HS-27A (cell line): Measurements from ENCODE around the gene CRACR2B.

Experiments used
- DNase-seq: peaks from one replicate; pipeline ENCODE4 v3.0.0-alpha.2; 2012; ENCODE audit warnings: low read depth, missing footprints

CRACR2B gene

DNA sequence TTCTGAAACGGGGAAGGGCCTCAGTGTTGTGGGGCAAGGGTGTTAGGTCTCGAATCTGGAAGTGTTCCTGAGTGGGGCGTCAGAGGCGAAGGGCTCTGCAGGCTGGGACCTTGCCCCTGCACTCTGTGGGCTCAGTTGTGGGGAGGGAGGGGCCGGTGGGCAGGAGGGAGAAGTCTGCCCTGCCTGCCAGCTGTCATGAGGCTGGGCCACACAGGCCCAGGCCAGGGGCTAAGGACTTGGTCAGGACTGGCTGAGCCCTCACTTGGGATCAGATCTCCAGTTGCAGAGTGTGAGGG, at the start of gene CRACR2B:
Gene CRACR2B, plus strand, starts transcription at position 23 of the 296 bp plus-strand sequence. CDS start 689 bp downstream, outside the sequence.
- no peak for DNase-seq

DNA sequence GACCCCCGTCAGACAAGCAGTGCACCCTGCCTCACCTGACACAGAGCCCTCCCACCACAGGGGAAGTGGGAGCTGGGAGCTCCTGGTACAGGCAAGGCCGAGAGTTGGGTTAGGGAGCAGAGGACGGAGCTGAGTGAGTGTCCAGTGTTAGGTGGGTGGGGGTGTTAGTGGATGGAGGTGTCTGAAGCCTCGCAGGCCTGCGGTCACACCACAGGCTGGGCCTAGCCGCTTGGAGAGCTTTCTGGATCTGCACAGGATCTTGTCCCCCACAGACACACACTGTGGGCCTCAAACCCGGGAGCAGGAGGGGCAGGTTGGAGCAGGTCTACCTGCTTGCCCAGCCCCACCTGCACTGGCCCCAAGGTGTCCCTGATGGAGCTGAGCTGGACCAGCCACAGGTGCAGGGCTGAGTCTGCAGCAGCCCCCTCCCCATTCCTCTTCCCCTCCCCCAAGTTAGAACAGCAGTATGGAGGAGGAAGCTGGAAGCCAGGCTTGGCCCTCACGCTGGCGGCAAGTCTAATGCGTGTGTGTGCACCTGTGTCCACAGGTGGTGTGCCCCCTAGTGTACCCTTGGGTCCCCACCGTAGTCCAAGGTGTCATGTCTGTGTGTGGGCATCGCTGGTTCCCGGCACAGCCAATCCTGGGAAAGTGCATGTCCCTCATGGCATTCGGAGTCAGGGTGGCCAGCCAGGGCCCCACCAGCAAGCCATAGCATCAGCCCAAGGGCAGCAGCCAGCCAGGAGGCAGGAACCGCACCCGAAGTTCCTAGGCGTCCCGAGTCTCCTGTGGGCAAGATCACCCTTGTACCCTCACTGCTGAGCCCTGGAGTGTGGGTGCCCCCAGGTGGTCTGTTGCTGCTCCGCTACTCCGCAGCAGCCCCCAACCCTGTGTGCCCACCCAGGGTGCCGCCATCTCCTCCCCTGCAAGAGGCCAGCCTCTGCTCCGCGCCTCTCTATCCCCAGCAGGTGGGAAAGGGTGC, 48.5 kb upstream of the CRACR2B start:
- no peak for DNase-seq

DNA sequence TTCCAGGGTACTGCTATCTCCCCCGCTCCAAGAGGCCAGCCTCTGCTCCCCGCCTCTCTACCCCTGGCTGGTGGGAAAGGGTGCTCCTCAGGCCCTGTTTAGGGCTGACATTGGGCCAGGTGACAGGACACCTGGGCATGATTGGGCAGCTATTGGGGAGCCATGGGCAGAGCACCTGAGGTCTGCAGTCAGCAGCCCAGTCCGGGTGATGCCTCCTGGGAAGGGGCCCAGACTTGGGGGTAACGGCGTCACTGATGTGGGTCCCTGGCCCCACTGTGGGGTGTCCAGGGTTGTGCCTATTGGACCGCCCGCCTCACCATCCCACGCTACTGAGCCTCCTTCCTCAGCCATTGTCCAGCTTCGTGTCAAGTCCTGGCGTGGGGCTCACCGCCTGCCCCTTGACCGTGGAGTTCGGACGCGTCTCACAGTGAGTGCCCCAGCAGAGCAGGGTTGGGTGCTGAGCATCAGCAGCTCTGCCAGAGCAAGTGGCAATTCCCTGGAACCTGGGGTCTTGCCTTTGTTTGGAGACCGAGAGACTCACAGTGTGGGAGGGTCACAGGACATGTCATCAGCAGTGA, 47.7 kb upstream of the CRACR2B start:
- no peak for DNase-seq

DNA sequence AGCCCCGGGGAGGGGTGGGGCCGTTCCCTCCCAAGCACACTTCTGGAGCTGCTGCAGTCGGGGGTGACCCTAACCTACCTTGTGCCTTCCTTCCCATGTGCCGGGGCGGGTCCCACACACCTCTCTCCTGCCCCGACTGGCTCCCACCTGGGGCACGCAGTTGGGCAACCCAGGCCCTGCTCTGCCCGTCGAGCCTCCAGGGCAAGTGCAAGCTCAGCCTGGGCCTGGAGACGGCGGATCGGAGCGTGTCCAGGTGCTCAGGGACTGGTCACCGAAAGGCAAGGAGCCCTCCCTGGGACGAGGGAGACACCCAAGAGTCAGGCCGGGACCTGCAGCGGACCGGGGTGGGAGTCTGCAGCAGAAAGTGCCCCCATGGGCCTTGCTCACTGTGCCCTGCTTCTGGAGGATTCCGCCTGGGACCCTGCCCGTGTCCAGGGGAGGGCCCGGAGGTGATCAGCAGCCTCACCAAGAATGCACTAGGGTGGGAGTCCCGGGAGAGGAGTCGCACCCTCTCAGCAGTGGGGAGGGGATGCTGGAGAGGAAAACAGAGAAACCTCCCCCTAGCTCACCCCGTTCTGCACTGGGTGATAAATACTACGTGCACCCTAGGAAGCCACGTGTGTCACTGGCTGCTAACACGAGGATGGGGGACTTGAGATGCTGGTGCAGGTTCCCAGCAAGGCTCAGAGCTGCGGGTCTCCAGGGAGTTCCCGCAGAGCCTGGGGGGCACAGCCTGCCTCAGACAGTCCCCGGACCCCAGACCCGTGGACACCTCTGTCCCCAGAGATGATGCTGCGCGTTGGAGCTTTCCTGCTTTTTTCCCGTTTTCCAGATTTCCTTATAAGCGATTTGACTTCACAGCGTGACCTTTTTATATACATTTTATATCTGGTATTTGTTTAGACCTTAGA, 45.2 kb upstream of the CRACR2B start:
- DNase-seq, result no peak

DNA sequence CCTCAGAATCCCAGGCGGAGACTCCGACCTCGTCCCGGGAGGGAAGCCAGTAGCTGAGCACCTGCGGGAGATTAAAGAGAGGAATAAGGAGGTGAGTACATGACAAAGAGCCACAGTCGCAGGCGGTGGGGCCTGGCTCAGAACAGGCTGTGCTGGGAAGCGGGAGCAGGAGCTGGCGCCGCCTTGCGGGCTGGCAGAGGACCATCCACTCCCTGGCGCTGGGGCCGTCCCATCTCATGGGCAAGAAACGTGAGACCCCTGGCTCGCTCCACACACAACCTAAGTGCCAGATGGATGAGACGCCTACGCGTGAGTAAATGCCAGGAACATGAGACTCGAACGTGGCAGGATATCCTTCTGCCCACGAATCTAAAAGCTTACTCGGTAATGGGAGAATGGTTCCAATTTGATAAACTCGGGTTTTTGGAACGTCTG, 44.1 kb upstream of the CRACR2B start:
- no peak for DNase-seq

DNA sequence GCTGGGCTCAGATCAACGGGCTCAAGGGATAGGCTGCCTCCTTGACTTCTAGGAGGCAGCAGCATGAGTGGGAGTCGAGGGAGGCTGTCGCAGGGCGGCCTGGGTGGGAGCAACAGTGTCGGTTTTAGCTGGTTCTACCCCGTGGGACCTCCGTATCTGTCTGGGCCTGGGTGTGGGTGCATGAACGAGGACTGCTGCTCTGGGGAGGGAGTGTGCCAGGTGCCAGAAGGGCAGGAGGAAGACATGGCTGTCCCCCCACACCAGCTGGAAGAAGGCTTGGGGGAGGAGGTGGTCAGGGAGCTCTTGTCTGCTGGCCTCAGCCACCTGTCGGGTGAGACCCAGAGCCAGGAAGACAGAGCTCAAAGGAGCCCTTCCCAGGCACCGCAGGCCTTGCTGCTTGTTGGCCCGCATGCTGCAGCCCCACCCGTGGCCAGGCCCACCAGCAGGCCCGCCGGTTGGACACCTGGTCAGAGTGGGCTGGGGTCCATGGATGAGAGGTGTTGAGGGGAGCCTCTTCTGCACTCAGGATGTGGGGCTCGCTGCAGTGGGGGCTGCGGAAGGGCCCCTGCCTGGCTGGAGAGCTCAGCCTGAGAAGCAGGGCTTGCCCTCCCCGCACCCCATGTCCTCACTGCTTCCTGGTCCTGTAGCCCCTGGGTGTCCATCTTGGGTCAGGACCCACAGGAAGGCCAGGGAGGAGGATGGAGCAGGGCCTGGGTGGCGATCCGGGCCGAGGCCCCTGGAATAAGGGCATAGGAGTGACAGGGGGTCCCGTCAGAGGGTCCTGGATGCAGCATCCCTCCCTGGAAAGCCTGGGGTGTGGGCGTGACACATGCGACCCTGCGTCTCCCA, 41.3 kb upstream of the CRACR2B start:
- DNase-seq, result no peak

DNA sequence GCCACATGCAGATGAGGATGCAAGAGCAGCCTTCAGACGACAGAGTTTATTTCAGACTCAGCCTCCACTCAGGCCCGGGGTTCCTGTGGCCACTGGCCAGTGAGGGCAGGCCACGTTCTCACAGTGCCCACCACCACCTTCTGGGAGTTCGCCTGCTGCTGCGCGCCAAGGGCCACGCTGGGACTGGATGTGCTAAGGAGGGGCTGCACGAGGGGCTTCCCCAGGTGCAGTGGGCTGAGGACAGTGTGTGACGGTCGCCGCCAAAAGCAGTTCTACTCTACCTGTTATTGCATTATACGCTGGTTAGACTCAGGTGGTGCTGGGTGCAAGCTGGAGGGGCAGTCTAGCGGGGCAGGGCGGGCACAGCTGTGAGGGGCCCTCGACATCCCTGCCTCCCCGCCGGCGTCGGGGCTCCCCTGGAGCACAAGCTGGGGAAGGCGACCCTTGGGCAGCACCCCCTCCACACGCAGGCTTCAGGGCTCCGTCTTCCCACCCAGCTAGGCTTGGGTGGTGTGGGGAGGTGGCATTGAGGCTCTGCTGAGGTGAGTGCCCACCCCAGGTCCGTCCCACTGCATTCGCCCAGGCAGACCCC, 40.5 kb upstream of the CRACR2B start:
- no peak for DNase-seq

DNA sequence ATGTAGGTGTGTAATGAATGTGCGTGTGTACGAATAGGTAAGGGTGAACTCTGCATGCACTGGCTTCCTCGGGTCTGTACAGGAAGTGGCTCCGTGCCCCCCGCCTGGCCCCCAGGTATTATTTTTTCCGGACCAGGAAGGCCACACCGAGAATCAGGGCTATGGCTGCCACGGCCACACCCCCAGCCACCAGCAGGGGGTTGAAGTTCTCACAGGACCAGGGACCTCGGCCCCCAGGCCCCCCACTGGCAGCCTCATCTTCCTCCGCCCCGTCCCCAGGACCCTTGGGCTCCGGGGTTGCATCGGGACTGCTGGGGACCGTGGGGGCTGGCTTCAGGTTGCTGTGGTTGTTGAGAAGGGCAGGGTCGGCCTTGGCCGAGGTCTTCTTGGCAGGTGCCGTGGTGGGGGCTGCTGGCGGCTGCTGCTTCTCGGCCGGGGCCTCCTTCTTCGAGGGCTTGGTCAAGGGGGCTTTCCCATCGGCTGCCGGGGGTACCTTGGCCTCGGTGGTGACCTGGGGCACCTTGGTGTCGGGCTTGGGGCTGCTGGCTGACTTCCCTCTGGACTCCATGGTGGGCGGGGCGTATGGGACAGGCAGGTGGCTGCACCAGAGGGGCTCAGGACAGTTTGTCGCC, 39.6 kb upstream of the CRACR2B start:
- no peak for DNase-seq

DNA sequence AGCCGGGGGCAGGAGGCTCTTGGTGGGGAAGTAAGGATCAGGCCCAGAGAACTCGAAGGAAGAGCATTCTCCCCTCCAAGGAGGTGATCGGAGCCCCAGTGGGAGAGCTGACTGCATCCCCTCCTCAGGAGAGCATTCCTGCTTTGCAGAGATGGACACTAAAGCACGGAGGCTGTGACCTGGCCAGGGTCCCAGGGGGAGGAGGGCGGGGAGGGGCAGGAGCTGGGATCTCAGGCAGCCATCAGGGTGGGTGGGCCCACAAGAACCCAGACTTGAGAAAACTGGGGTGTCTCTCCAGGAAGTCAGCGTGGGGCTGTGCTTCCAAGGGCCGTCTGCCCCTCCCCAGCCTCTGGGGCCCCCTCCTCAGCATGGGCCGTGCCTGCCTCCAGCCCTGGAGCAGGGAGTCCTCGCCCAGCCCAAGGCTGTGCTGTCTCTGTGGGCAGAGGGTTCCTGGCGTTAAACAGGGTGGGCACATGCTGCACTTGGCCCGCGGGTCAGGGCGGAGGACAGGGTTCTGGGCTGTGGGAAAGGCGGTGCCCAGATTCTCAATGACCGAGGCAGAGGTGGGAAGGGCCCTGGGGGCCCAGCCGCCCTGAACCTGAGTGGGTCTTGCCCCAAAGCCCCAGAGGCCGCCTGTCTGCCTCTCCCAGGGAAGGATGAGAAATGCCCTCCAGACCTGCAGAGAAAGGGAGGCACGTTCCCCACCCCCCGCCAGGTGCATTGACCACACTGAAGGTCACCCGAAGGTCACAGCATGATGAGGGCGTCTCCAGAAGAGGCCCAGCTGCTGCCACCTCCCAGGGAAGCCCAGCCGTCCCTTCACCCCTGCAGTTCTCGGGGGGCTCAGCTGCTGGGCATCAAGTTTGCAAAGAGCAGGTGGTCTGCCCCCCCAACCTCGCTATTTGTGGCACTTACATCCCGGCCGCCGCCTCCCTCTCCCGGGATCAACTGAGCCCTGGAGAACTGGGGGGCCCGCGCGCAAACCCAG, 38.5 kb upstream of the CRACR2B start:
- no peak for DNase-seq

DNA sequence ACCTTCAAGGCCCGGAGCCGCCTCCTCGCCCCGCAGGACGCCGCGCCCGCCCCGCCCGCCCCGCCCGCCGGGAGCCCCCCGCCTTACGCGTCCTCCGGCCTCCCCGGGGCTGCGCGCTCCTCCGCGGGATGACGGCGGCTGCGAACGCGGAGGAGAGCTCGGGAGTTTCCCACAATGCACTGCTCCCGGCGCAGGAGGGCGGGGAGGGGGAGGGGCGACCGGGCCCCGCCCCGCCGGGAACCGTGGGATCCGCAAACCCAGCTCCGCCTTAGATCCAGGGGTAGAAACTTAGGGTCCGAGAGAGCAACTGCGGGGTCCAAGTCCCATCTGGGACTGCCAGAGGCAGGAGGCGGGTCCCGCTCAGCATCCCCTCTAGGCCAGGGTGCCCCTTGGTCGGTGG, 37.8 kb upstream of the CRACR2B start, which contains the start of gene CEND1:
Gene CEND1, minus strand, starts transcription at position 148 of the 400 bp plus-strand sequence. CDS start 1,514 bp downstream, outside the sequence.
- no peak for DNase-seq

DNA sequence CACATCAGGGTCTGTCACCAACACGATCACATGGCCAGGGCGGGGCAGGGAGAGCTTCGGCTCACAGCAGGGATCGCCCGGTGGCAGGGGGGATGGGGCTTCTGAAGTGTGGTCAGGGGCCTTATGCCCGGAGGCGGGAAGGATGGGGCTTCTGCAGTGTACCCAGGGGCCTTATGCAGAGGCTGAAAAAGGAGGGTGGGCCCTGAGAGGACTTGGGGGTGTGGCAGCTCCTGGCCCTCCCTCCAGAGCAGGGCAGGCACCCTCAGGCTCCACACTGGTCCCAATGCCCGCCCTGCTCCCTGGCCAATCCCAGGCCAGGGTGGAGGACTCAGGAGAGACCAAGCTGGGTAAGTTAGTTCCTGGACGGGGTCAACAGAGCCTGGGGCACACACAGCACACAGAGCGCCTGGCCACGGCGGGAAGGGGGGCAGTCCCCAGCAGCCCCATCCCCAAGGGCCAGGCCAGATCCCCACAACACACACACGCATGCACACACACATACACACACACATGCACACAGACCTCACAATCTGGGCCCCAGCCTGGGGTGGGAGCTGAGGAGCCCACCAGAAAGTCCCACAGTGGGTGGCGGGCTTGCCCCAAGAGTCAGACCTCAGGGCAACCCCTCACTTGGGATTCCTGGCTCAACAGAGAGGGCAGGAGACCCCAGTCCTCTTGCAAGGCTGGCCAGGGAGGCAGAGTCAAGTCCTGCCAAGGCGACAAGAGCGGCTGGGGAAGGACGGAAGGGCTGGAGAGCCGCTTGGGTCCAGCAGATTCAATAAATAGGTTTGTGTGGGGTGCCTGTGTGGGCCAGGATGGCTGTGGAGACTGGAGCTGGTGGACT, 36.8 kb upstream of the CRACR2B start:
- DNase-seq, result no peak

DNA sequence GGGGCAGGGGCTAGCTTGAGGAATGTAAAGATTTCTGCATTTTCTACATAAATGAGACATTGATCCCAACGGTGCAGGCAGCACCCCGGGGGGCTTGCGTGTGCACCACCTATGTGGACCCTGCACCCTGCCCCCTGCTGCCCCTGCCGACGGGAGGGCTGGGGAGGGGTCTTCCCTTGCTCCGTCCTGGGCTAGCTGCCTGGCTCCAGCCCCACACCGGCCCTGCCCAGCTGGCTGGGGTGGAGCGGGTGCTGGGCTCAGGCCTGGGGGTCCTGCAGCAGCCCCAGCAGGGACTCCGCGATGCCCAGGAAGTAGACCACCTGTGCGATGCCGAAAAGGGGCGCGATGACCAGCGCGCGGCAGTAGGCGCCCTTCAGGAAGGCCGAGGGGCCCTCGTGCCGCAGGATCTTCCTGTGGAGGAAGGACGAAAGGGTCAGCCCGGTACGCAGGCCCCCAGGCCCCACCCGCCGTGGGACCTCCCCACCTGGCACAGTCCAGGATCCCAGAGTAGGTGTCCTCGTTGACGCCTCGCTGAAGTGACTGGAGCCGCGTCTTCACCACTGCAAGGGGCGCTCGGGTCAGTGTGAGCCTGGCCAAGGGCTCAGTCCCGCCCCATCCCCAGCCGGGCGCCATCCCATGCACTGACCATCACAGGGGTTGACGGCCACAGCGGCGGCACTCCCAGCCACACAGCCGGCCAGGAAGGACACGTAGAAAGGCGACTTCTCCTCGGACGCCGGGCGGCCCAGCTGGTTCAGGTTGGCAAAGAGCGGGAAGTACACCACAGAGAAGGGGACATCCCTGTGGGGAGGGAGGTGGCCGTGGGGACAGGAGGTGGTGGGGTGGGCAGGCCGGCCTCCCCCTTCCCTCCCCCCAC, 35.8 kb upstream of the CRACR2B start:
- DNase-seq, result no peak

DNA sequence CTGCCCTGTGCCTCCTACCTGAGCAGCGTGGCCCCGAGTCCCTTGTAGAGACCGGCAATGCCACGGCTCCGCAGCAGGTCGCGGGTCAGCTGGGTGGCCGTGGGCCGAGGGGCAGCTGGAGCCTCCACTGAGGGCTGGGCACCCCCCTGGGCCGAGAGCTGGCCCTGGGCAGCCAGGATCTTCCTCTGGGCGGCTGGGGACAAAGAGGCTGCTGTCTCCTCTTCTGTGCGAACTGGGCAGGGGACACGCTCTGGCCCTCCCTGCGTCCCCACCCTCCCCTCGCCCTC, 35.2 kb upstream of the CRACR2B start:
- DNase-seq, result no peak

DNA sequence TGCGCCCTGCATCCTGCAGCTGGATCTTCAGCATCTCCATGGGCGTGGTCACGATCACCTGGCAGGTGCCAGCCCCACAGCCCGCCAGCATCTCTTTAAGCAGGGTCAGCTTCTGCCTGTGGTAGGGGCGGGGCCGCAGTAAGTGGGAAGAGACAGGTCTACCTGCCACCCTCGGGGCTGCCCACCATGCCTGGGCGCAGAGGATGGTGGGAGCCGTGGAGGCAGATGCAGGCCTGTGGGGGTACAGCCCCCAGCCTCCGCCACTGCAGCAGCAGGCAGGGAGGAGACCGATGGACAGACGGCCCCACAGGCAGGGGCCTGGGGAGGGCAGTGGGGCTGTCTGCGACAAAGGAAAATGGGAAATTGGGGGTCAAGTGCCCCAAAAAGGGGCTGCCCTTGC, 34.8 kb upstream of the CRACR2B start:
- no peak for DNase-seq

DNA sequence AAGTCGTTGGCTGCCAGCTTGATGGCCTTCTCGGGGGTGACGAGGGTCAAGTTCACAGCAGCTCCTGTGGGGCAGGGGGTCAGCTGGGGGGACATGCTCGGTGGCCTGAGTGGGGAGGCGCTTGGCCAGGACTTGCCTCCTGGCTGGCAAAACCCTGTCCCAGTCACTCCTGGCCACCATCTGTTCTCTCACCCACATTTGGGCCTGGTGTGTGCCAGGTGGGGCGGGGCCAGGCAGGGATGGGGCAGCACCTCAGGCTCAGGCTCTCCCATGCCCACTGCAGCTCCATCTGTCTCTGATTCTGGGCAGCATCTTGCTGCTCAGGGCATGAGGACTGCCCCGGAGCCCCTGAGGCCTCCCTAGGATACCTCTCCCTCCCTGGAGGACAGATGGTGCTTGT, 34.2 kb upstream of the CRACR2B start:
- no peak for DNase-seq

DNA sequence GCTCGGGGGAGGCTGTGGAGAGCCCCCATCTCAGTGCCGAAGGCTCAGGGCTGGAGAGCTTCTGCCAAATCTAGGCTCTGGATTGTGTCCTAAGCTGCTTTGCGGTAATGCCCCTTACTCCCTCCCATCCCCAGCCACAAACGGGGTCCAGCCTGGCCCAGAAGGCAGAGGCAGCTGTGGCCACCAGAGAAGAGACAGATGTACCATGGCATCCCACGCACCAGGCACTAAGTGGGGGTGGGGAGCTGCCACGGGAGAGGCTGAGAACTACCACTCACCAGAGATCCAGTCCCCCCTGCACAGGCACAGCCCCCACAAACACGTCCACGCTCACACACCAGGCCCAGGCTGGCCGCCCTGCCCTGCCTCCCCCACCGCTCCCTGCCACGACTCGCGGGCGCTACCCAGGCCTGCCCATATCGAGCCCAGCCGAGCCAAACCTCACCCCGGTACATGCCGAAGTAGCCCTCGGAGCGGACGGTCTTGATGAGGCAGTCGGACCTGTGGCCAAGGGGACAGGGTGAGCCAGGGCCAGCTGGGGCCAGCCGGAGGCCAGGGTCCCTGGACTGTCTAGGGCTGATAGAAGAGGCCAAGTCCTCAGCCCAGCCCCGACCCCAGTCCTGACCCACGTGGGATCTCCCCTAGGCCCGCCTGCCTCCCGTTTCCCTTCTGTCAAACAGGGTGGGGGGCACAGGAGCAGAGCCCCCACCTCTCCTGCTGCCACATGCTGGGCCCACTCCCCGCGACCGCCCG, 33.5 kb upstream of the CRACR2B start:
- no peak for DNase-seq
